Activated gamma-delta T cell (primary cell): ENCODE measurements around the gene AOPEP.
"Not testable (repeated sequence)": the region's sequence is repeated elsewhere in the genome, so short reads cannot be mapped to it uniquely, and the experiment has no call there.

ENCODE experiments used
- DNase-seq: peaks from one replicate; lab custom pipeline; 2025; lab: John Stamatoyannopoulos, UW

Gene AOPEP

GRCh38 chr9:94817291-94818177 lies 91.0 kb downstream of the AOPEP start:
- DNase-seq = no peak

DNA sequence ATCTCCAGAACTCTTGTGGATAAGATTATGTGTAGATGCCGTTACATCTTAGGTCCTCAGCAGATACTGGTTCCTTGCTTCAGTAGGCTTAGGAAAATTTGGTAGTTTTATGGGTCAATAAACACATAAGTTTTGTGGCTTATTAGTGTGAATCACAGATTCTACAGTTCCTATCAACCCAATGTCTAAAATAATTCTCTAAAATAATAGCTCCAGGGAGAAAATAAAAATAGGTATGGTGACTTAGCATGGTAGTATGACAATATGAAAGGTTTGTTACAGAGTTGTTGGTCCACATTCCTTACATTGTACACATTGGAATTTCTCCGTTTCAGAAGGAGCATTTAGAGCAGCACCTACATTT lies 91.7 kb downstream of the AOPEP start:
- DNase-seq = no peak

- no peak for DNase-seq
Measured at GRCh38 chr9:94819161-94819687, 92.7 kb downstream of the AOPEP start.

DNA sequence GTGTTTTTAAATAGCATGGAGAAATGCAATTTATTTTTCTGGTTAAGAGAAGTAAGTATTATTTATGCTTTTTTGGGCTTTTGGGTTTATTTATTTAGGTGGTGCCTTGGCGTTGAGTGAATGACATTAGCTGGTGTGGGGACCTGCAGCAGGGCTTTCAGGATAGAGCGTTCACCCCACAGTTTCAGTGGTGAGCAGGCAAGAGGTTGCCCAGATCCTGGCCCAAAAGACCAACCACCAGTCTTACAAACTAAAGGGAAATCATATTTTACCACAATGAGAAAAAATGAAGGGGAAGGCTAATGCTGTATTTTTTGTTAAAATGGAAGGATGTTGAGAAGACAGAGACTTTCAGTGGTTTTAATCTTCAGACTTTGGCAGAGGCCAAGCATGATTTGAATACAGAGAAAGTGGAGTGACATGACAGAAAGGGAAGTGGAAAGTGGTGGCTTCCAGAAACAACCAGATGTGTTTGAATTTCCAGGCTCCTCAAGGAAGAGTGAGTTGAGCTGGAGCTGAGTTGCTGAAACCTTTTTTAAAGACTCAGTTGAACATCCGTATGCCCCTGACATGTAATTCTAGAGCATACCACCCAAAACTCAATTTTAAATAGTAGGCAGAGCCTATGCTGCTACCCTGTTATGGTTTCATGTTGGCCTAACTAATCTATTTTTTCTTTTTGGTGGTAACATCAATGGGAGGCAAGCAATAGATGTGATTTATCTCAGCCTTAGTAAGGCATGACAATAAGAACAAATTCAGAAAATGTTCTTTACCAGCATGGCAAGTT lies 94.8 kb downstream of the AOPEP start:
- DNase-seq = no peak

GRCh38 chr9:94822273-94822672 lies 95.8 kb downstream of the AOPEP start:
- no peak for DNase-seq

DNA sequence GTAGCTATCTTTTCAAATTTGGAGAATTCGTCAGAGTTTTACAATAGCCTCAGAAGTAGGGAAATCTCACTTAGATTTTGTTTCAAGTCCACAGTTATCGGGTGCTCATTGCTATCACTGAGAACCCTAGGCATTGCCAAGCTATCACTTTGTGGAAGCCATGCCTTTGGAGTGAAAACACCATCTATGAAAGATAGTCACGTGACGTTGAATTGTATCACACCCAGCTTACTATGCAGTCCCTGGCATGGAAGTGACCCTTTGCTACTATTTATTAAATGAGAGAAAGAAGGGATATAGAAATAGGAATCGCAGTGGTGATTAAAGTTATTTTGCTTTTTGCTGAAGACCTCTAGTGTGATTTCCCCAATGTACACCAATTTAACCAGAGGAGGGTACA lies 97.2 kb downstream of the AOPEP start:
- no peak for DNase-seq

DNA sequence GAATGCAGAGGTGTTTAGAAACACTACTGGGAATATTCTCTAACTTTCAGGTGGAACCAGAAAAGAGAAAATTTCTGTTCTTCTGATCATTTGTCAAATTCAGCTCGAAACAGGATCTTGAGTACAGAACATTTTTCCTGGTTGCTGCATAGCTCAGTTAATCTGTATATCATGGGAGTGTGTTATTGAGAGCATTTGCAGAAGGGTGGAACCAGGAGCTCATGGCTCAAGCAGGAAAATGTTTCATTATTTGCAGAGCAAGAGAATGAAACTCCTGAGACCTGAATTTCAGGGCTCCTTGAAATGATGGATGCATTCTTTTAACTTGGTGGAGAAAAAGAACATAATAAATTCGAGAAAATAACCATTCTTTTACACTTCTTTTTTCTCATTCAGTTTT lies 97.9 kb downstream of the AOPEP start:
- DNase-seq = no peak

- DNase-seq = no peak
Measured at GRCh38 chr9:94824913-94825610, 98.6 kb downstream of the AOPEP start.

DNA sequence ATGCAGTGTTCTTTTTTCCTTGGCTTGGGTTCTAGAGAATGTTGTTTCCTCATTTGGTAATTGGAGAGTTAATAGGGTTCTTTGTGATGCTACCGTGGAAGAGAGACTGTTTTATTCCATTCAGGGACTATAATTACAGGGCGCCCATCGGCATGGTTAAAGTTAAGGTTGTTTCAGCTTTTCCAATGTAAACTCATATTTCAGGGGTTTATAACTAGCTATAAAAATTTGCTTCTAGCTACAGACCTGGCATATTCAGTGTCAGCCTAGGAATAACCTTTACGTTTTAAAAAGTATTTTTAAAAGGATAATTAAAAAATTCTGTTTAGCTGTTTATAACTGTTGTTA lies 99.1 kb downstream of the AOPEP start:
- no peak for DNase-seq

DNA sequence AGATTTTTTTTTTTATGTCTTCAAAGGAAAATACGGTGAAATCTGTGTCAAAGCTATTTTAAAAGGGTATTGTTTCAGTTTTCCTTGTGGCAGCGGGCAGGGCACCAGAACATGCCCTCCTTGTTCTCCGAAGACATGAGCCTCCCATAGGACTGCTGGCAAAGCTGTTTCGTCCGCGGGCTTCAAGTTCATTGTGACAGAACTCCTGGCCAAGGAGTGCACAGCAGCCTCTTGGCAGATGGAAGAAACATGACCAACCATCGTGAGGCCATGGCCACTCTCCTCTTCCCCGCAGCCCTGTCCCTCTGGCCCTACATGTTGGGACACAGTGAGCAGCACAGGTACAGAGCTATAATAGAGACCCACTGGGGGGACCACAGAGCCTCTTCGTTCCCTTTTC lies 99.5 kb downstream of the AOPEP start:
- DNase-seq = no peak

GRCh38 chr9:94826644-94827410 lies 100.3 kb downstream of the AOPEP start:
- DNase-seq = no peak

DNA sequence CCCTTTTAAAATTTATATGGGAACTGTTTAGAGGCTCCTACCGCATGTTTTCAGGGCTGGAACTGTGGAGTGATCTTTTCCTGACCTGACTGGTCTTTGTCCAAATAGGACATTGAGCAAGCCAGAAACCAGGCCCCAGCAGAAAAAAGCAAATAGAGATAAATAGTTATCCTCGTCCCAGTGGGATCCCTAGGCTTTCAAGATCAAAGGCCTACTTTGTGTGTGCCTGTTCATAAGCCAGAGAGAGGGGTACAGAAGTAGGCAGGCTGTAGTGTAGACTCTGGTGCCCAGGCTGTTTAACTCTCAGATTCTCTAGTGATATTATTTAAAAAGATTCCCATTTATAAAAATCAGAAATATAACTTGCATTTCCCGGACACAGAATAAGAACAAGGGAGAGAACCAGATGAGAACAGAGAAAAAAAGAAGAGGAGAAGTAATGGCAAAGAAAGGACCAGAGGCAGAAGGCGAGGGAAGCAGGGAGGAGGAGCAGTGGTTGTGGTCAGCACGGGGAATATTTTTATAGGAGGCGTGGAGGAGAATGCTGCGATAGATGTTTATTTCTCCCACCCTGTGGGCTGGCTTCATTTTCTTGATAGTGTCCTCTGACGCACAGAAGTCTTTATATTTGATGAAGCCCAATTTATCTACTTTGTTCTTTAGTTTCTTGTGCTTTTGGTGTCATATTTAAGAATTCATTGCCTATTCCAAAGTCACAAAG lies 101.2 kb downstream of the AOPEP start:
- DNase-seq = no peak

- no peak for DNase-seq
Measured at GRCh38 chr9:94829380-94830070, 103.0 kb downstream of the AOPEP start.

GRCh38 chr9:94830071-94830604 lies 103.6 kb downstream of the AOPEP start:
- DNase-seq = not testable (repeated sequence)

DNA sequence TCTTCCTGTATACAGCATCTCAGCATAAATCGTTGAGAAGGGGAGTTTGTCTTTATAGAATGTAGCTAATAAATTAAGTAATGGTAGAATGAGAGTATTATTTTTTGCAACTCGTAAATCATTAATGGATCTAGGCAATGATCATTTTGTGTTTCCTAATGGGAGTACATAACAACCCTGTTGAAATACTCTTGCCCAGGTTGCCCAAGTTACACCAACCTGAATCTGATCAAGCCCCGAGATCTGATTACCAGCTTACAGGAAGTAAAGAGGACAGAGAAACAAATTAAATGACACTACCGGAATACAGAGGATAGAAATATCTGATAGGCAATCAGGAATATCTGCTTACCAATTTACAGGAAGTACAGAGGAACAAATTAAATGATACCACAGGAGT lies 107.3 kb downstream of the AOPEP start:
- DNase-seq = no peak

- DNase-seq = no peak
Measured at GRCh38 chr9:94837404-94837803, 110.9 kb downstream of the AOPEP start.

GRCh38 chr9:94839398-94839797 lies 112.9 kb downstream of the AOPEP start:
- no peak for DNase-seq

DNA sequence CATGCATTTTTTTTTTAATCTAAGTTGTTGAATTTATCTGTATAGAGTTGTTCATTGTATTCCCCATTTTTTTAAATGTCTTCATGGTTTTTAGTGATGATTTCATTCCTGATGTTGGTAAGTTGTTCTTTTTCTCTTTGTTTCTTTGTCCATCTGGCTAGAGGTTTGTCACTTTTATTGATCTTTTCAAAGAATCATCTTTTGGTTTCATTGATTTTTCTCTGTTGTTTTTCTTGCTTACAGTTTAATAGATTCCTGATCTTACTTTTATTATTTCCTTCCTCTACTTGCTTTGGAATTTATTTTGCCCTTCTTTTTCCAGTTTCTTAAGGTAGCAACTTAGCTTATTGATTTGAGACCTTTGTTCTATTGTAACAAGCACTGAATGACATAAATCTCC lies 114.2 kb downstream of the AOPEP start:
- no peak for DNase-seq

DNA sequence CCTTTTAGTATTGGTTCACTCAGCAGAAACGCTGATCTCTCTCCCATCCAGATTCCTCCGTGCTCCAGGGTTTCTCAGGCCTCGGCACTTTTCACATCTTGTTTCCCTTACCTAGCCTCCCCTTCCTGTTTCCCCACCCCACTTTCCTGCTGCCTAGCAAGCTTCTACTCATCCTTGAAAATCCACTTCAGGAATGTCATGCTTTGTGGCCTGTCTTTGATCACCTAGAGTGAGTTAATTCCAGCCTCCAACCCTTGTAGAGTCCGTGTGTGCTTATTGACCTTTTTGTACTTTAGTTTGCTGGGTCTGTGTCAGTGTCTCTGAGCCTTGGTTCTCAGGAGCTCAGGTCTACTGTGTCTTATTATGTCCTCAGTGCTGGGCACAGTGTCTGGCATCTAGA lies 116.6 kb downstream of the AOPEP start:
- DNase-seq = no peak

GRCh38 chr9:94846739-94847138 lies 120.2 kb downstream of the AOPEP start:
- DNase-seq = no peak
